ENCODE results near the gene PELI2.

GRCh38 chr14:56154321-56154720, 36.1 kb downstream of the PELI2 start:
- no peak for TF ChIP-seq CTCF (IDR thresholded peaks at IDR 0.05)
- TF ChIP-seq POLR2A (IDR thresholded peaks at IDR 0.05) = no peak
